ENCODE results near the gene PRDX4. TPM values are rescaled to one million over a fixed set of nuclear protein-coding genes. Genes with fewer than 3 reads are reported as not detected.

PRDX4 gene
- total RNA-seq, 2 donors from 2014 or later = 84.6 to 91.8 TPM

DNA sequence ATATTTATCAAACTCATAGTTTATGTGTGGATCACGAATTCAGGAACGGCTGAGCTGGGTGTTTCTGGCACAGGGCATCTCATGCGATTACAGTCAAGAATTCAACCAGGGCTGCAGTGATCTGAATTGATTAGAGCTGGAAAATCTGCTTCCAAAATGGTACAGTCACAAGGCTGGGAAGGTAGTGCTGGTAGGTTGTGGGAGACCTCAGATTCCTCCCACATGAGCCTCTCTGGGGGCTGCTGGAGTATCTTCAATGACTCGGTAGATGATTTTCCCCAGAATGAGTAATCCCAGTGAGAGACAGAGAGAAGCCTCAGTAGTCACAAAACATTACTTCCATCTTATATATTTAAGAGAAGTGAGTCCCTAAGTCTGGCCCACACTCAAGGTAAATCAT is 36.2 kb upstream of the PRDX4 start:
- no peak for DNase-seq (ENCODE audit: low spot score)
- Histone ChIP-seq H3K36me3 (no peaks in the 10 kb centered on the region), H3K4me3 (no peak overlapping the region), H3K27ac (no peak overlapping the region), H3K4me1 (no peaks in the 10 kb centered on the region), H3K9me3 (no peaks in the 10 kb centered on the region), H3K27me3 (no peaks in the 10 kb centered on the region)
- TF ChIP-seq, protein P1, sequence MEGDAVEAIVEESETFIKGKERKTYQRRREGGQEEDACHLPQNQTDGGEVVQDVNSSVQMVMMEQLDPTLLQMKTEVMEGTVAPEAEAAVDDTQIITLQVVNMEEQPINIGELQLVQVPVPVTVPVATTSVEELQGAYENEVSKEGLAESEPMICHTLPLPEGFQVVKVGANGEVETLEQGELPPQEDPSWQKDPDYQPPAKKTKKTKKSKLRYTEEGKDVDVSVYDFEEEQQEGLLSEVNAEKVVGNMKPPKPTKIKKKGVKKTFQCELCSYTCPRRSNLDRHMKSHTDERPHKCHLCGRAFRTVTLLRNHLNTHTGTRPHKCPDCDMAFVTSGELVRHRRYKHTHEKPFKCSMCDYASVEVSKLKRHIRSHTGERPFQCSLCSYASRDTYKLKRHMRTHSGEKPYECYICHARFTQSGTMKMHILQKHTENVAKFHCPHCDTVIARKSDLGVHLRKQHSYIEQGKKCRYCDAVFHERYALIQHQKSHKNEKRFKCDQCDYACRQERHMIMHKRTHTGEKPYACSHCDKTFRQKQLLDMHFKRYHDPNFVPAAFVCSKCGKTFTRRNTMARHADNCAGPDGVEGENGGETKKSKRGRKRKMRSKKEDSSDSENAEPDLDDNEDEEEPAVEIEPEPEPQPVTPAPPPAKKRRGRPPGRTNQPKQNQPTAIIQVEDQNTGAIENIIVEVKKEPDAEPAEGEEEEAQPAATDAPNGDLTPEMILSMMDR (IDR thresholded peaks at IDR 0.05) = no peak

DNA sequence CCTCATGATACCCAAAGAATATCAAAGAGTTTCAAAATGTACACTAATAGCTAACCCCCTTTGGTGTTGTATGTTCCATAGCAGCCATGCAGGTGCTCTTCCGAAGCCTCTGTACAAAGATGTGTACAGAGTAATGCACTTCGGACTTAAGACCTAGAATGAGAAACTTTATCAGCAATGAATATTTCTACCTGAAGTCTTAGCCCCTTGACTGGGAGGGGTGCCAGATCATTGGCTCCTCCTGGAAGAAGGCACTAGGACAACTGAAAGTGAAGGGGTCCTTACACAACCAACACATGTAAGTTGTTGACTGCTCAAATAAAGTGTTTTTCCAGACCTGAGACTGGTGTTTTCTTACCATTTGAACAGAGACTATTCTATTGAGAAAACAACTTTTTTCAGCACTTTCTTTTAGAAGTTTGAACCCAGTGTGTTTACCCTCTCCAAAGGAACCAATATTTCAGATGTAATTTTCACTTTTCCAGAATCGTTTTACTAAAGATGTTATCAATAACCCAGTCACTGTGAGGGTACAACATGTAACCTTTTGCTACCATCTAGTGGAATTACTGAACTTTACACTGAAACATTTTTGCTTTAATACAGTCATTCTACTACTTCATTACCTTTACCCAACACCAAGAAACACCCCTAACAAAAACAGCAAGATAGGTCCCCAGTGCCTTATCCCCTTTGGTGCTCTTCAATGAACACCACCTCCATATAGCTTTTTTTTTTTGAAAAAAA is 33.3 kb upstream of the PRDX4 start:
- no peaks in the 10 kb centered on the region for H3K4me1 ChIP-seq
- H3K27ac ChIP-seq = no peak overlapping the region
- DNase-seq (ENCODE audit: low spot score) = no peak
- H3K36me3 ChIP-seq = no peaks in the 10 kb centered on the region
- H3K9me3 ChIP-seq = peaks cover 0 to 3% of the 10 kb centered on the region in 2 donors
- H3K4me3 ChIP-seq = no peak overlapping the region
- TF ChIP-seq, protein P1 (IDR thresholded peaks at IDR 0.05) = no peak
- no peaks in the 10 kb centered on the region for H3K27me3 ChIP-seq

DNA sequence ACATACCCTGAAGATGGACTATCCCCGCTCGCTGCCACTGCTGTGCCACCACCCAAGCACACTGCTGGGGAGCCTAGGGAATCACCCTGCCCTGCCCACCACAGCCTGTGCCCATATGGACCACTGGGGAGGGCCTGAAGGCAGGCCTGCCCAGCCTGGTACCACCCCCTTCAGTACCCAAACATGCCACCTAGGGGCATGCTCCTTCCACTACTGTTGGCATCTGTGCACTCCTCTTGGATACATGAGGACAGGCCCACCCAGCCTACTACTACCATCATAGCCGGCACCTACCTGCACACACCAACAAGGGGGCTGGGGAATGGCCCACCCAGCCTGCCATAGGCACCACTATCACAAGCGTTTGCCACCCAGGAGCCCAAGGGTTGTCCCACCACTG is 30.1 kb upstream of the PRDX4 start:
- peaks cover 0 to 24% of the 10 kb centered on the region in 2 donors for H3K9me3 ChIP-seq
- no peaks in the 10 kb centered on the region for H3K4me1 ChIP-seq
- no peaks in the 10 kb centered on the region for H3K27me3 ChIP-seq
- no peaks in the 10 kb centered on the region for H3K36me3 ChIP-seq
- H3K27ac ChIP-seq = no peak overlapping the region
- H3K4me3 ChIP-seq = no peak overlapping the region
- TF ChIP-seq, protein P1 (IDR thresholded peaks at IDR 0.05) = no peak
- no peak for DNase-seq (ENCODE audit: low spot score)

DNA sequence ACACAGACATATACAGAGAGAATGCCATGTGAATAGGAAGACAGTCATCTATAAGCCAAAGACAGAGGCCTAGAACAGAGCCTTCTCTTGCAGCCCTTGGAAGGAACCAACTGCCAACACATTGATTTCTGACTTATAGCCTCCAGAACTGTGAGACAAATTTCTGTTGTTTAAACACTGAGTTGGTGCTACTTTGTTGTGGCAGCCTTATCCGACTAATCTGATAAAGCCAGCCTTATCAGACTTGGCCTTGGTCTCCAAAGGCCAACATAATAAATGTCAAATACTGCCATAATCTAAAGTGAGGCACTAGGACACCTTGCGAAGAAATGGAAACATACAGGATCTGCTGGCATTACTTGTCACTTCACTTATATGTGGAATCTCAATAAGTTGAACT is 24.3 kb upstream of the PRDX4 start:
- H3K4me1 ChIP-seq = no peaks in the 10 kb centered on the region
- TF ChIP-seq, protein P1 (IDR thresholded peaks at IDR 0.05) = no peak
- no peak for DNase-seq (ENCODE audit: low spot score)
- no peak overlapping the region for H3K27ac ChIP-seq
- no peaks in the 10 kb centered on the region for H3K36me3 ChIP-seq
- H3K4me3 ChIP-seq = no peak overlapping the region
- H3K27me3 ChIP-seq = no peaks in the 10 kb centered on the region
- H3K9me3 ChIP-seq = peaks cover 0 to 24% of the 10 kb centered on the region in 2 donors

DNA sequence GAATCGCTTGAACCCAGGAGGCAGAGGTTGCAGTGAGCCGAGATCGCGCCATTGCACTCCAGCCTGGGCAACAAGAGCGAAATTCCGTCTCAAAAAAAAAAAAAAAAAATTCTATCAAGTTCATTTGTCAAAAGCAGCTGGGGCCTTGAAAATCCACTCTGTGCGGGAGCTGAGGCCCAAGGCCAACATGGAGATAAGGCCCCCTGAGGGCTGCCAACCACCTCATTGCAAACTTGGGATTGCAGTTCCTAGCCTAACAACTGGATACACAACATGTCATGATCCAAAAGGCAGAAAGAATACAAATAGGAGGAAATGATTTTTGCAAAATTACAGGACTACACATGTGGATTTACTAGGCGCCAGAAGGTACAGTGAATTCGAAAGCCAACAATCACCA is 22.5 kb upstream of the PRDX4 start:
- H3K36me3 ChIP-seq = no peaks in the 10 kb centered on the region
- no peak for DNase-seq (ENCODE audit: low spot score)
- TF ChIP-seq, protein P1 (IDR thresholded peaks at IDR 0.05) = no peak
- H3K4me3 ChIP-seq = no peak overlapping the region
- no peaks in the 10 kb centered on the region for H3K27me3 ChIP-seq
- no peaks in the 10 kb centered on the region for H3K4me1 ChIP-seq
- peaks cover 0 to 14% of the 10 kb centered on the region in 2 donors for H3K9me3 ChIP-seq
- H3K27ac ChIP-seq = no peak overlapping the region

DNA sequence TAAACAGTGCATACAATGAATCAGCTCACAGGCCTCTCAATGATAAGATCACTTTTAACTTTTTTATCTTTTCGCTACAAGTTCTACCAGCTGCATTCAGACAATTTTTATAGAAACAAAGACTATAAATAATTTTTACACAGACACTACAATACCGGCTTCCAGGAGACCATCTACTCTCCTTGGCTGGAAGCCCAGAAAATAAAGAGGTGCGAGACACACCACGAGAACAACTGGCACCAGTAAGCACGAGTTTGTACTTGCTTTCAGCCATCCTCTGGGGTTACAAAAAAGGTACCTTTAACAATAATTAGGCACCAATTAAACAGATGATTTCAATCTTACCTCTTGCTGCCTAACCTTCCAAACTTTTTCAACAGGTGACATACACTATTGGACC is 11.2 kb upstream of the PRDX4 start:
- Histone ChIP-seq H3K27me3 (no peaks in the 10 kb centered on the region), H3K27ac (peak overlapping the region in 1 of 2 donors; percentile 29), H3K9me3 (no peaks in the 10 kb centered on the region)

More for the DNA sequence above, 11.2 kb upstream of the PRDX4 start:
- Histone ChIP-seq H3K4me1 (no peaks in the 10 kb centered on the region), H3K4me3 (no peak overlapping the region), H3K36me3 (no peaks in the 10 kb centered on the region)
- no peak for DNase-seq (ENCODE audit: low spot score)
- TF ChIP-seq, protein P1 (IDR thresholded peaks at IDR 0.05) = no peak
